Measurements from ENCODE around the gene MED26. TPM values are rescaled to one million over a fixed set of nuclear protein-coding genes. Genes with fewer than 3 reads are reported as not detected.
"Not testable (repeated sequence)": the region's sequence is repeated elsewhere in the genome, so short reads cannot be mapped to it uniquely, and the experiment has no call there.

Gene MED26
- 8.6 TPM for polyA plus RNA-seq (ENCODE audit: insufficient read length)

DNA sequence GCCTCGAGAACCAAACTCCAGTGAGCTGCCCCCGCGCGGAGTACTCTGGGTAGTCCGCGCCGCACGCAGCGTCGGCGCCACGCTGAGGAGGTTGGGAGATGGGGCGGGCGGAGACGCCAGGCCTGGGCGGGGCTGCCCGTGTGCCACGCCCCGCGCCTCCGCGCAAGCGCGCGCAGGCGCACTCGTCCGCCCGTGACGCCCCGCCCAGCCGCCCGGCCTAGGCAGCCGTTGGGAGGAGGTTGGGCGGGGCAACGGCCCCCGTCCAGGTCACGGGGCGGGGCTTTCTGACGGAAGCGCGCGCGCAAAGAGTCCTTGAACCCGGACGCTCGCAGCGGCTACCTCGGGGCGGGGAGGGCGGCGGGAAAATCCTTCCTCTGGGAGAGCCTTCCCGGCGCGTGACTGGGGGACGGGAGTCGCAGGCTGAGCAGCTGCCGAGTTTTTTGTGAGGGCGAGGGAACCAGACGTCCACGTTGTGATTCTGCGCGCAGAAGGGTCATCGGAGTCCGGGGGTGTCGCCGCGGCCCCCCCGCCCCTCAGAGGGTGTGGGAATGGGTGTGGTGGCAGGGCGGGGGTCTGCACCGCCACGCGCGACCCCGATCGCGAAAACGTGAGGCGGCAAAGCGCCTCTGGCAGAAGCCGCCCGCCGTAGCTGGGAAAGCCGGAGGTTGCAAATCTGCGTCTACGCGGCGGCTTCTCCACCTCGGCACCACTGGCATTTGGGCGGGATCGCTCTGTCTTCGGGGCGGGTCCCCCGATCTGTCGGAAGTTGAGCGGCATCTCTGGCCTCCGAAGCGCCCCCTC lies at the start of gene MED26:
Gene MED26, minus strand, starts transcription at position 22 of the 801 bp plus-strand sequence. CDS start 261 bp downstream, outside the sequence.
- peak; percentile 99 for DNase-seq

- no peak for DNase-seq
These were observed 49.1 kb upstream of the MED26 start for GRCh38 chr19:16677055-16677454.

DNA sequence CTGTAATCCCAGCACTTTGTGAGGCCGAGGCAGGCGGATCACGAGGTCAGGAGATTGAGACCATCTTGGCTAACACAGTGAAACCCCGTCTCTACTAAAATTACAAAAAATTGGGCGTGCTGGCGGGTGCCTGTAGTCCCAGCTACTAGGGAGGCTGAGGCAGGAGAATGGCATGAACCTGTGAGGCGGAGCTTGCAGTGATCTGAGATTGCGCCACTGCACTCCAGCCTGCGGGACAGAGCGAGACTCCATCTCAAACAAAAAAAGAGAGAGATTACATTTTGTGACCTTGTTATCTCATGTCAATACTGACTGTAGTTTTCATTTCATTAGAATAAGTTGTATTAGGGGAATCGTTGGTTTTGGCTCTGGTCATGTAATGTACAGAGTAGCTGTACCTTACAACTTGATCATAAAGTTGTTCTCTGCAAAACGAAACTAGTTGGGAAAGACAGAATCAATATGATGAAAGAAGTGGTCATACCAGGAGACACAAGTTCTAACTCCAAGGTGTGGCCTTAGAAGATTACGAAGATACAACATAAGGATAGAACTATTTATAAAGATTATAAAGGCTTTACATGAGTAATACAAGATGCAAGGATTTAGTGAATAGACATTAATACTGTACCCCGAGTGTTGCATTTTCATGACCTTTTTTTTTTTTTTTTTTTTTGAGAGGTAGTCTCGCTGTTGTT lies 48.2 kb upstream of the MED26 start:
- DNase-seq: no peak

GRCh38 chr19:16673839-16674238 lies 45.8 kb upstream of the MED26 start:
- DNase-seq: not testable (repeated sequence)

- no peak for DNase-seq
These were observed 45.2 kb upstream of the MED26 start for GRCh38 chr19:16673231-16673630.

GRCh38 chr19:16671652-16672274 lies 43.8 kb upstream of the MED26 start:
- DNase-seq: peak; percentile 6

DNA sequence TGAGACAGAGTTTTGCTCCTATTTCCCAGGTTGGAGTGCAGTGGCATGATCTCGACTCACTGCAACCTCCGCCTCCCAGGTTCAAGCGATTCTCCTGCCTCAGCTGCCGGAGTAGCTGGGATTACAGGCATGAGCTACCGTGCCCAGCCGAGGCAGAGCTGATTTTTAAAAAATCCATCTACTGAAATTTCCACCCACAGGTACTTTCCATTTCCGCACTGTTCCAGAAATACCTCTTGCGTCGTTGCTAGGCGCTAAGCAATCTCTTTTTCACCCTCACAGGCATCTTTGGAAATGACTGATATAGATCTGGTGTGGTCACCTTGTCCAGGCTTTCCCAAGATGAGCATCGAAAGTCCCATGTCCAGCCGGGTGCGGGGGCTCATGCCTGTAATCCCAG lies 42.3 kb upstream of the MED26 start:
- no peak for DNase-seq

- DNase-seq: not testable (repeated sequence)
These were observed 40.7 kb upstream of the MED26 start for GRCh38 chr19:16668702-16669101.

DNA sequence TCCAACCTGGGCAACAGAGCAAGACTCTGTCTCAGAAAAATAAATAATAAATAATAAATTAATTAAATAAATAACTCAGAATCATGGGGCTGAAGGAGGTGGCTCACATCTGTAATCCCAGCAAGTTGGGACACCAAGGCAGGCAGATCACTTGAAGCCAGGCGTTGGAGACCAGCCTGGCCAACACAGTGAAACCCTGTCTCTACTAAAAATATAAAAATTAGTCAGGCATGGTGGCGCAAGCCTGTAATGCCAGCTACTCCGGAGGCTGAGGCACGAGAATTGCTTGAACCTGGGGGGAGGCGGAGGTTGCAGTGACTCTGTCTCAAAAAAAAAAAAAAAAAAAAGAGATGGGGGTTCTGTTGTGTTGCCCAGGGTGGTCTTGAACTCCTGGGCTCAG lies 40.2 kb upstream of the MED26 start:
- no peak for DNase-seq

GRCh38 chr19:16661480-16662034 lies 33.6 kb upstream of the MED26 start:
- DNase-seq: peak; percentile 8

- peak; percentile 45 for DNase-seq
These were observed 32.9 kb upstream of the MED26 start, which contains the start of gene TMEM38A for GRCh38 chr19:16660763-16661479. Gene TMEM38A, plus strand, starts transcription at chr19:16661139. Its CDS starts 79 bp downstream, at chr19:16661218.

DNA sequence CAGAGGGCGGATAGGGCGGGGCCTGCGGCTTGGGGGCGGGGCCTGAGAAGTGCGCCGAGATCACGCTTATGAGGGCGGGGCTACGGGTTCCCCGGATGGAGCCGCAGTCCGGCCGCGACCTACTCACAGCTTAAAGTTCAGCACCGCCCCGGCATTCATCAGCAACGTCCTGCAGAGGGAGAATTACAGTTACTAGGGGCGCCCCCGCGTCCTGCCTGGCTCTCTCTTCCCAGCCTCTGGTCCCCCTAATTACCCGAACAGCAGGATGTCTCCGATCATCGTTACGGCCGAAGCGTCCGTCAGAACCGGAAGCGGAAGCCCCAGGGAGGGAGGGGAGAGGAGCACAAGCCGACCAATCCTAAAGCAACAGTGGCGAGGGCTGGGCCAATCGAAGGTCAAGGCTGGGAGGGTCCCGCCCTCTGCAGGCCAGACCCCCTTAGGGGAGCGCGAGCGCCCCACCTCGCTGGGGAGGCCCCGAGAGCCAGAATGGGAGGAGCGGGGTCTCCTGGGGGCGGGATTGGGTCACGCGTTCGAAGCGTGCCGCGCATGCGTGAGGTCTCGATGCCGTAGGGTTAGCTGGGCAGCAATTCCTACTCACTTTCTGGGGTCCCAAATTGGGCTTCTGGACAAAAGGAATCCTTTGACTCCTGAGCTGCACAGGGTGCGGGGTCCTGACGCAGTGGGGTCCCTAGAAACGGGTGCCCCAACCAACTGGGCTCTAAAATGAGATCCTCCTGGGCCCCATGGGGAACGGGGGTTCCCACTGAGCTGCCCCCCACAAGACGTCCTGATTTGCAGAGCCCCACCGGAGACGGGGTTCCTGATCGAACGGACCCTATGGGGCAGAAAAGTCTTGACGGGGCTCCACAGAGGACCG lies 32.1 kb upstream of the MED26 start, which contains the start of gene SMIM7:
Gene SMIM7, minus strand, starts transcription at position 313 of the 877 bp plus-strand sequence. Its CDS starts 34 bp downstream, at position 279.
- DNase-seq: peak; percentile 98

GRCh38 chr19:16659464-16659831 lies 31.4 kb upstream of the MED26 start:
- no peak for DNase-seq

- DNase-seq: no peak
These were observed 29.4 kb upstream of the MED26 start for GRCh38 chr19:16657384-16657783.

DNA sequence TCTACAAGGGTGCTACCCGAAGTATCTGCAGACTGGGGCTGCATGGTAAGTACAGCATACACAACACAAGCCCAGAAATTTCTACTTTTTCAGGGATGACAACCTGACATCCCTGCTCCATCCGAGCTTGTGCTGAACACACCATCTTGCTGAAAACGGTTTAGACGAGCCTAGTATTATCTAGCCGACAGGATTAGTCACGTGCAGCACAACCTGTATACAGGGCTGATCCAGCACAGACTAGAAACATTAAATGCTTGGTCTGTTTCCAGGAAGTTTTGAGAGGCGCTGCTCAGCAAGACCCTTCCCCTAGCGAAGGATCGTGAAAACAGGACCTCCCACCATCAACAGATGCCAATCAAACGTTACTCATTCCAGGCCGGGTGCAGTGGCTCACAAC lies 27.7 kb upstream of the MED26 start:
- DNase-seq: no peak

GRCh38 chr19:16654627-16655026 lies 26.6 kb upstream of the MED26 start:
- no peak for DNase-seq

- no peak for DNase-seq
These were observed 26.1 kb upstream of the MED26 start for GRCh38 chr19:16654140-16654539.

- peak; percentile 36 for DNase-seq
These were observed 24.9 kb upstream of the MED26 start for GRCh38 chr19:16652854-16653253.

DNA sequence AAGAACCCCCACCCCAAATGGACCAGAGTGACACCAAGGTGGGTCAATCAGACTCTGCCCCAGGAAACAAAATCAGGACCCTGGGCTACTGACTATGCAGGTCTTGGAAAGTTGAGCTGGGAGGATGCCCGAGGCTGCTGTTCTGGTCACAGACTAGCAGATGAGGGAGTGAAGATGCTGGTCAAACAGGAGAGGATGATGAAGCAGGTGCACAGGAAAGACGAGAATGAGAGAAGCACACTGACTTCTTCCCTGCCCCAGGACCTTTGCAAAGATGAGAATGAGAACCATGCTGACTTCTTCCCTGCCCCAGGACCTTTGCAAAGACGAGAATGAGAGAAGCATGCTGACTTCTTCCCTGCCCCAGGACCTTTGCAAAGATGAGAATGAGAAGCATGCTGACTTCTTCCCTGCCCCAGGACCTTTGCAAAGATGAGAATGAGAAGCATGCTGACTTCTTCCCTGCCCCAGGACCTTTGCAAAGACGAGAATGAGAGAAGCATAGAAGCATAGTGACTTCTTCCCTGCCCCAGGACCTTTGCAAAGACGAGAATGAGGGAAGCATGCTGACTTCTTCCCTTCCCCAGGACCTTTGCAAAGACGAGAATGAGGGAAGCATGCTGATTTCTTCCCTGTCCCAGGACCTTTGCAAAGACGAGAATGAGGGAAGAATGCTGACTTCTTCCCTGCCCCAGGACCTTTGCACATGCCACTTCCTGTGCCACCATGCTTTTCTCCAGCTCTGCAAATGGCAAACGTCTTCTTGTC lies 23.6 kb upstream of the MED26 start:
- DNase-seq: not testable (repeated sequence)

GRCh38 chr19:16650821-16651220 lies 22.8 kb upstream of the MED26 start:
- DNase-seq: no peak

Data from hindlimb muscle (tissue), 1 donor.